Mesodermal cell (in vitro differentiated cells): ENCODE results near the gene CDH24.
A peak's percentile ranks its signal among the peaks of the same experiment; 100 is the strongest.

Source experiments
- H3K27ac ChIP-seq: 2 replicates; pipeline ENCODE4 v1.7.0; 2013; ENCODE audit warnings: mild to moderate bottlenecking, low read depth, low read length, moderate library complexity; ENCODE audit not compliant: severe bottlenecking
- H3K36me3 ChIP-seq: 2 replicates; pipeline ENCODE4 v1.7.1; 2013; ENCODE audit warnings: mild to moderate bottlenecking, low read length, moderate library complexity; ENCODE audit not compliant: control insufficient read depth, insufficient read depth
- H3K4me1 ChIP-seq: one replicate; pipeline ENCODE4 v1.7.1; 2013; ENCODE audit warnings: mild to moderate bottlenecking, low read length; ENCODE audit not compliant: insufficient read depth, control insufficient read depth, poor library complexity, severe bottlenecking
- H3K4me3 ChIP-seq: 2 replicates; pipeline ENCODE4 v1.7.0; 2013; ENCODE audit warnings: low read length, control low read depth, mild to moderate bottlenecking; ENCODE audit not compliant: insufficient read depth, poor library complexity, severe bottlenecking; ENCODE audit errors: extremely low read depth
- H3K9me3 ChIP-seq: 2 replicates; pipeline ENCODE4 v1.7.1; 2013; ENCODE audit warnings: mild to moderate bottlenecking, low read length, moderate library complexity; ENCODE audit not compliant: control insufficient read depth
- WGBS, 2 experiments: methylation state at CpG; one replicate each; pipeline ENCODE4 v1.1.5; 2013; ENCODE audit warnings: missing lambda C conversion rate in 2 of 2; ENCODE audit not compliant: insufficient coverage in 2 of 2; 5-methylcytosine and 5-hydroxymethylcytosine counted together

The CDH24 gene

GRCh38 chr14:23089498-23090253 is 32.4 kb upstream of the CDH24 start:
- no peaks in the 10 kb centered on the region for H3K4me1 ChIP-seq
- H3K36me3 ChIP-seq = peaks cover 88% of the 10 kb centered on the region
- no peak overlapping the region for H3K4me3 ChIP-seq
- H3K9me3 ChIP-seq = no peaks in the 10 kb centered on the region
- WGBS, 2 experiments = 90 to 96% methylated on average over 6 to 7 of the region's 12 CpGs
- H3K27ac ChIP-seq = no peak overlapping the region

DNA sequence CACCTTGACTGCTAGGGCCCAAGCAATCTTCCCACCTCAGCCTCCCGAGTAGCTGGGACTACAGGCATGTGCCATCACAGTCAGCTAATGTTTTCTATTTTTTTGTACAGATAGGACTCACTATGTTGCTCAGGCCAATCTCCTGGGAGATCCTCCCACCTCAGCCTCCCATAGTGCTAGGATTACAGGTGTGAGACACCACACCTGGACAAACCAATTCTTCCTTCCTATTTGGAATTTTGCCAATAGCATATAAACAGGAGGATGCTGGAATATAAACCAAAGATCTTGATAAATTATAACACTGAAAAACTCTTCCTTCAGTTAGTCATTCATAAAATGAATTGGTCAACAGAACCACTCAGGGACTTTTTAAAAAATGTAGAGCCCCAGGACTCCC is 29.2 kb upstream of the CDH24 start:
- 100% methylated on average over 1 of the region's 1 CpG; no CpG with 5 or more reads in 1 of the 2 experiments for WGBS, 2 experiments
- H3K4me1 ChIP-seq = no peaks in the 10 kb centered on the region
- H3K4me3 ChIP-seq = no peak overlapping the region
- H3K27ac ChIP-seq = no peak overlapping the region
- peaks cover 98% of the 10 kb centered on the region for H3K36me3 ChIP-seq
- no peaks in the 10 kb centered on the region for H3K9me3 ChIP-seq

DNA sequence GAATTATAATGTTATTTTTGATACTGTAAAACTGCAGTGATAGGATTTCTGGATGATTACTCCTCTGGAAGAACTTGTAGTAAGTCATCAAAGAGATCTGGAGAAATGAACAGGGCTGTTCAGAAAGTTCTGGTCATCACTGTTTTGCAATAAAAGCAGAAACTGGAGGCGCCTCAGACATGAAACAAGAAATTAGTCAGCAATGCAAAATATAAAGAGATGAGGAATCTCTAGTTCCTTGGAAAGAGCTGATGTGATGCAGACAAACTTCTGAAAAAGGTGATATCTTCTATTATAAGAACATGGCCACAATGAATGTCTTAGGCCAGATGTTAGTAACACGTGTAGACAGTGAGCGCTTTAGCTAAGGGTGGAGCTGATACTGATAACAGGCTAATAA is 28.1 kb upstream of the CDH24 start:
- Histone ChIP-seq H3K36me3 (peaks cover 96% of the 10 kb centered on the region), H3K4me1 (peaks cover 4% of the 10 kb centered on the region), H3K9me3 (no peaks in the 10 kb centered on the region), H3K27ac (no peak overlapping the region), H3K4me3 (no peak overlapping the region)
- WGBS, 2 experiments = 97 to 100% methylated on average over 2 to 3 of the region's 3 CpGs

DNA sequence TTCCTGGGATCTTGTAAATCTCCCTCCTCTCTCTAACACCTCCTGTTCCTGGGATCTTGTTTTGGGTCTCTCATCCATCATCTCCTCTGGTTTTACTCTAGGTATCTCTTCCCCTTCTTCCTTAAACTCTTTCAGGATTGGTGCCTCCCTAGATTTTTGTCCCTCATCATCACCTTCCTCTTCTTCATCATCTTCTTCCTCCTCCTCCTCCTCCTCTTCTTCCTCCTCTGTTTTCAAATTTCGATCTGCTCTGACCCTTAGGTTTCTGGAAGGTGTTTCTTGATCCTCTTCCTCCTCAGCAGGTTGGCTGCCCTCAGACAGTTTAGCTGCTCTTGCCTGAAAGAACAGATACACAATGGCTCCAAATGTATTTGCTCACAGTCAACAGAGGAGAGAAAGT is 23.2 kb upstream of the CDH24 start:
- Histone ChIP-seq H3K27ac (no peak overlapping the region), H3K9me3 (no peaks in the 10 kb centered on the region), H3K4me1 (peaks cover 35% of the 10 kb centered on the region), H3K36me3 (peaks cover 93% of the 10 kb centered on the region), H3K4me3 (no peak overlapping the region)
- 100% methylated on average over 1 of the region's 1 CpG; no CpG with 5 or more reads in 1 of the 2 experiments for WGBS, 2 experiments

GRCh38 chr14:23079716-23080115 is 22.4 kb upstream of the CDH24 start:
- Histone ChIP-seq H3K27ac (no peak overlapping the region), H3K36me3 (peaks cover 93% of the 10 kb centered on the region), H3K4me1 (peaks cover 35% of the 10 kb centered on the region), H3K4me3 (no peak overlapping the region), H3K9me3 (no peaks in the 10 kb centered on the region)
- WGBS, 2 experiments = 91 to 100% methylated on average over 1 to 2 of the region's 2 CpGs

- H3K4me1 ChIP-seq = peaks cover 35% of the 10 kb centered on the region
- WGBS, 2 experiments = 20 to 38% methylated on average over 1 to 2 of the region's 2 CpGs
- no peak overlapping the region for H3K4me3 ChIP-seq
- H3K9me3 ChIP-seq = no peaks in the 10 kb centered on the region
- H3K27ac ChIP-seq = peak overlapping the region; percentile 52
- H3K36me3 ChIP-seq = peaks cover 94% of the 10 kb centered on the region
Observed at GRCh38 chr14:23078692-23079116, 21.4 kb upstream of the CDH24 start.

DNA sequence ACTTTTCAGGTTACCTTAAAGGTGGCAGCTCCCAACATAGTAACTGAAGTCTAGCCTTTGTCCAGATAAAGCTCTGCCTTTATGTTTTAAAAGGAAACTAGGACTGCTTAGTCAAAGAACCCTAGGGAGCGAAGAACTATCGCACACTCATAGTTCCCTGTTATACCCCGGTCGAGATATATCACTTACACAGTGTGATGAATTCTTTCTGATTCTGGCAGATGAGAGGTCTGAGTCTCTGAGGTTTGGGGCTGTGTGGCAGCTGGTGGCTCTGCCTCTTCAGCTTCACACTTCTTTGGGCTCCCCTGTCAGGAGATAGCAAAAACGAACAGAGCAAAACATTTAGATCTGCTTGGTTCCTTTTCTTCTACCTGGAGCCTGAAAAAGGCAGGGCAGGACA is 20.6 kb upstream of the CDH24 start:
- Histone ChIP-seq H3K36me3 (peaks cover 94% of the 10 kb centered on the region), H3K27ac (peak overlapping the region; percentile 52), H3K4me3 (no peak overlapping the region), H3K9me3 (no peaks in the 10 kb centered on the region), H3K4me1 (peaks cover 37% of the 10 kb centered on the region)
- WGBS, 2 experiments = 90 to 92% methylated on average over 4 to 5 of the region's 5 CpGs

DNA sequence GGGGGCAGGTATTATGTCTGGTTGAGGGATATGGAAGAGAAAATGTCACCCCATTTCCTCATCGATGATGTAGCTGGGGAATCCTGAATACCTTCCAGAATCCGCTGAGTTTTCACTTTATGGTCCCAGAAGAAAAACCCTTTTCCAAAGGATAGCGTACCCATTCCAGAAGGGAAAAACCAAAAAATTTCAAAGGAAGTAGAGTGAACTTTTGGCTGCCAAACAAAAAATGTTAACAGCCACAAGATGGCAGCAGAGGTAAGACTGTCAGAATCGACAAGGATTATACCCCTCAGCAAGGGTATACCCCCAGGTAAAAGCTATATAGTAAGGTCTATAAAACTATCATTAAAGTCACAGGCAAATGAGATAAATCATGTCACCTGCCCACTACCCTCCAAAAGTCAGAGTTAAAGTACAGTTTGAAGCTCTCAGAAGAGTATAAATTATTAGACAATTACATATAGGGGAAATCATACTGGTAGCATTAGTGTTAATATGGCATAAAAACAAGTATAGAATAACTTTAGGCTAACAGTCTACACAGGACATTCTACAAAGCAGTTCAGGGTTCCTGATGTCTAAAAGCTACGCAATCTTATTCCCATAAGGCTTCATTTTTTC is 19.6 kb upstream of the CDH24 start:
- H3K27ac ChIP-seq = no peak overlapping the region
- H3K4me3 ChIP-seq = no peak overlapping the region
- H3K9me3 ChIP-seq = no peaks in the 10 kb centered on the region
- peaks cover 43% of the 10 kb centered on the region for H3K4me1 ChIP-seq
- WGBS, 2 experiments = 86 to 100% methylated on average over 1 to 2 of the region's 5 CpGs
- H3K36me3 ChIP-seq = peaks cover 90% of the 10 kb centered on the region

- Histone ChIP-seq H3K4me3 (no peak overlapping the region), H3K4me1 (peaks cover 36% of the 10 kb centered on the region), H3K27ac (no peak overlapping the region), H3K9me3 (no peaks in the 10 kb centered on the region), H3K36me3 (peaks cover 73% of the 10 kb centered on the region)
- WGBS, 2 experiments = 100% methylated on average over 1 of the region's 1 CpG
Observed at GRCh38 chr14:23074906-23075305, 17.6 kb upstream of the CDH24 start.

DNA sequence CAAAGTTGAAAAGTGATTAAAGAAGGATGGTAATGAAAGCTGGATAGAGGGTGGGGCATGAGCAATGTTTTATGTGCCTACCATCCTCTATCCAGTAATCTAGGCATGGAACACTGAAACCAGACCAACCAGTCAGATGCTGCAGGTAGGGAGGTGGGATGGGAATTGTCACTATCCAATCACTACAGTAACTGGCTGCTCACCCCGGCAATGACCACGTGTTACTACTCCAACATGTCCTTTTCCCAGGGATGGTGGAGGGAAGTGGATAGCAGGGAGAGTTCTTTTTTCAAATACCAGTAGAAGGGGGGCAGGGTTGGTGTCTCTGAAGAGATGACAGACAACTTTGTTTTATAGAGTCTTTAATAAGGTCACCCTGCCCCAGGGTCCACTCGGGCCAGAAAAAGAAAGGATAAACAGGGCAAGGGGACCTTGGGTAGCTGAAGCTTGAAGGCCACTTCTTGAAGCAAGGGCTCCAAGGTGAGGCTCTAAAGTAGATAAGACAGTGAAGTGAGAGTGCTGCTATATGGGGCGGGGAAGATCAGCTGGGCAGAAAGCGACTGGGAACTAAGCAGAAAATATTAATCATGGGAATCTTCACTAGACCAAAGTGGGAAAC is 14.7 kb upstream of the CDH24 start:
- Histone ChIP-seq H3K4me1 (peaks cover 33% of the 10 kb centered on the region), H3K36me3 (peaks cover 72% of the 10 kb centered on the region)

More for the DNA sequence above, 14.7 kb upstream of the CDH24 start:
- no peaks in the 10 kb centered on the region for H3K9me3 ChIP-seq
- peak overlapping the region; percentile 89 for H3K27ac ChIP-seq
- H3K4me3 ChIP-seq = peak overlapping the region; percentile 76
- WGBS, 2 experiments = 100% methylated on average over 1 to 2 of the region's 5 CpGs
